Measurements from ENCODE around the gene SVIL. TPM values are rescaled to one million over a fixed set of nuclear protein-coding genes. Genes with fewer than 3 reads are reported as not detected.

Gene SVIL
- total RNA-seq, 2 donors from 2014 or later: 92.9 to 524 TPM

GRCh38 chr10:29557665-29558064 is 77.1 kb downstream of the SVIL start:
- Histone ChIP-seq H3K4me1 (replicated peaks) (no peaks in the 10 kb centered on the region), H3K4me3 (no peak overlapping the region), H3K9me3 (no peaks in the 10 kb centered on the region), H3K27me3 (replicated peaks; ENCODE audit: insufficient read depth) (no peaks in the 10 kb centered on the region), H3K27ac (no peak overlapping the region), H3K36me3 (no peaks in the 10 kb centered on the region)
- no peak for DNase-seq (ENCODE audit: low spot score)
- intact Hi-C loops (cut with DNase I): no loop called here
- WGBS: 92% methylated on average over 3 of the region's 3 CpGs
- TF ChIP-seq POLR2AphosphoS5 (IDR thresholded peaks at IDR 0.05) (no peak), CTCF (IDR thresholded peaks at IDR 0.05) (no peak), POLR2A (IDR thresholded peaks at IDR 0.05) (no peak)

- Histone ChIP-seq H3K4me1 (replicated peaks) (no peaks in the 10 kb centered on the region), H3K27me3 (replicated peaks; ENCODE audit: insufficient read depth) (no peaks in the 10 kb centered on the region), H3K4me3 (no peak overlapping the region), H3K36me3 (peaks cover 0 to 3% of the 10 kb centered on the region in 2 donors), H3K9me3 (no peaks in the 10 kb centered on the region), H3K27ac (no peak overlapping the region)
- TF ChIP-seq POLR2AphosphoS5 (IDR thresholded peaks at IDR 0.05) (no peak), POLR2A (IDR thresholded peaks at IDR 0.05) (no peak), CTCF (IDR thresholded peaks at IDR 0.05) (no peak)
- WGBS: 71% methylated on average over 8 of the region's 8 CpGs
- intact Hi-C loops (cut with DNase I): no loop called here
- DNase-seq (ENCODE audit: low spot score): no peak
Observed at GRCh38 chr10:29555746-29556481, 78.9 kb downstream of the SVIL start.

GRCh38 chr10:29555091-29555745 is 79.6 kb downstream of the SVIL start:
- H3K4me1 ChIP-seq (replicated peaks): no peaks in the 10 kb centered on the region
- 88% methylated on average over 6 of the region's 6 CpGs for WGBS
- DNase-seq (ENCODE audit: low spot score): no peak
- intact Hi-C loops (cut with DNase I): no loop called here
- no peaks in the 10 kb centered on the region for H3K27me3 ChIP-seq (replicated peaks; ENCODE audit: insufficient read depth)
- no peak for TF ChIP-seq CTCF (IDR thresholded peaks at IDR 0.05)
- TF ChIP-seq POLR2AphosphoS5 (IDR thresholded peaks at IDR 0.05): no peak
- no peak for TF ChIP-seq POLR2A (IDR thresholded peaks at IDR 0.05)
- no peak overlapping the region for H3K4me3 ChIP-seq
- no peaks in the 10 kb centered on the region for H3K9me3 ChIP-seq
- H3K27ac ChIP-seq: no peak overlapping the region
- H3K36me3 ChIP-seq: peaks cover 0 to 3% of the 10 kb centered on the region in 2 donors

- Histone ChIP-seq H3K4me3 (no peak overlapping the region), H3K27ac (no peak overlapping the region), H3K9me3 (no peaks in the 10 kb centered on the region), H3K36me3 (peaks cover 0 to 3% of the 10 kb centered on the region in 2 donors), H3K4me1 (replicated peaks) (no peaks in the 10 kb centered on the region), H3K27me3 (replicated peaks; ENCODE audit: insufficient read depth) (no peaks in the 10 kb centered on the region)
- DNase-seq (ENCODE audit: low spot score): no peak
- no peak for TF ChIP-seq CTCF (IDR thresholded peaks at IDR 0.05)
- no peak for TF ChIP-seq POLR2A (IDR thresholded peaks at IDR 0.05)
- TF ChIP-seq POLR2AphosphoS5 (IDR thresholded peaks at IDR 0.05): no peak
- intact Hi-C loops (cut with DNase I): no loop called here
- 94% methylated on average over 9 of the region's 9 CpGs for WGBS
Observed at GRCh38 chr10:29554660-29555059, 80.1 kb downstream of the SVIL start.
